OCI-LY7 (cell line): Measurements from ENCODE around the gene ATP2A1.

Source experiments
- CTCF ChIP-seq: fragments of 200-600 bp; sonication (generic); conservative IDR thresholded peaks from 2 replicates; pipeline ENCODE4 v1.5.1; 2014; ENCODE audit warnings: mild to moderate bottlenecking, antibody characterized with exemption, low read length, moderate library complexity, mixed read lengths
- EZH2phosphoT487 ChIP-seq: fragments of 200-600 bp; sonication (generic); IDR thresholded peaks from 2 replicates; pipeline ENCODE4 v1.6.1; 2018; ENCODE audit warnings: low read depth, borderline replicate concordance, mild to moderate bottlenecking, mixed run types, antibody characterized with exemption, low read length, moderate library complexity, mixed read lengths

GRCh38 chr16:28859326-28859725 is 19.0 kb upstream of the ATP2A1 start:
- TF ChIP-seq CTCF (no peak), EZH2phosphoT487 (no peak)
